Mesenchymal stem cell (in vitro differentiated cells and primary cell): ENCODE results near the gene HORMAD1.
"Not testable (repeated sequence)": the region's sequence is repeated elsewhere in the genome, so short reads cannot be mapped to it uniquely, and the experiment has no call there.

ENCODE experiments used
- DNase-seq: peaks from one replicate; pipeline ENCODE4 v3.0.0-alpha.2; 2013
- H2AFZ ChIP-seq: one replicate; pipeline ENCODE4 v1.6.1; 2013; ENCODE audit warnings: low read depth, mild to moderate bottlenecking, control low read depth, inconsistent platforms, low read length, moderate library complexity
- H2AK5ac ChIP-seq: 2 replicates; pipeline ENCODE4 v1.6.1; 2013; ENCODE audit warnings: low read length, moderate library complexity, mild to moderate bottlenecking, inconsistent platforms; ENCODE audit not compliant: severe bottlenecking
- H2BK120ac ChIP-seq: one replicate; pipeline ENCODE4 v1.6.1; 2013; ENCODE audit warnings: low read depth, mild to moderate bottlenecking, inconsistent platforms, low read length, moderate library complexity
- H2BK12ac ChIP-seq, 2 experiments: one replicate each; pipeline ENCODE4 v1.6.1; 2013; ENCODE audit warnings: inconsistent platforms in 2 of 2, low read length in 2 of 2, mild to moderate bottlenecking in 2 of 2, moderate library complexity in 2 of 2, control low read depth in 1 of 2
- H2BK15ac ChIP-seq: one replicate; pipeline ENCODE4 v1.6.1; 2013; ENCODE audit warnings: mild to moderate bottlenecking, low read depth, inconsistent platforms; ENCODE audit not compliant: poor library complexity, severe bottlenecking
- H2BK5ac ChIP-seq: 2 replicates; pipeline ENCODE4 v1.6.1; 2013; ENCODE audit warnings: low read depth, mild to moderate bottlenecking, low read length, control low read depth, inconsistent platforms; ENCODE audit not compliant: poor library complexity, severe bottlenecking
- H3K14ac ChIP-seq, 2 experiments: one replicate each; pipeline ENCODE4 v1.6.1; 2013; ENCODE audit warnings: inconsistent platforms in 2 of 2, low read length in 2 of 2, control low read depth in 1 of 2, mild to moderate bottlenecking in 1 of 2, moderate library complexity in 1 of 2
- H3K18ac ChIP-seq, 2 experiments: one replicate each; pipeline ENCODE4 v1.6.1; 2013; ENCODE audit warnings: inconsistent platforms in 2 of 2, low read length in 2 of 2, control low read depth in 1 of 2, low read depth in 1 of 2, mild to moderate bottlenecking in 1 of 2
- H3K23ac ChIP-seq, 2 experiments: one replicate each; pipeline ENCODE4 v1.6.1; 2013; ENCODE audit warnings: inconsistent platforms in 2 of 2, low read length in 2 of 2, mild to moderate bottlenecking in 2 of 2, moderate library complexity in 2 of 2, control low read depth in 1 of 2
- H3K27ac ChIP-seq: 2 replicates; pipeline ENCODE4 v1.5.1; 2013; ENCODE audit warnings: mild to moderate bottlenecking, moderate library complexity, low read length, control low read depth, inconsistent platforms; ENCODE audit not compliant: poor library complexity, severe bottlenecking
- H3K27me3 ChIP-seq, 2 experiments: 2 replicates each; pipeline versions ENCODE4 v1.6.1 to v1.7.0; 2013; ENCODE audit warnings: low read length in 2 of 2, mild to moderate bottlenecking in 2 of 2, moderate library complexity in 2 of 2, control low read depth in 1 of 2, inconsistent platforms in 1 of 2; ENCODE audit not compliant: control insufficient read depth in 1 of 2, insufficient read depth in 1 of 2
- H3K36me3 ChIP-seq, 2 experiments: 2 replicates each; pipeline versions ENCODE4 v1.6.1 to v1.7.0; 2013; ENCODE audit warnings: low read length in 2 of 2, control low read depth in 1 of 2, inconsistent platforms in 1 of 2, low read depth in 1 of 2, mild to moderate bottlenecking in 1 of 2; ENCODE audit not compliant: insufficient read depth in 2 of 2, control insufficient read depth in 1 of 2
- H3K4ac ChIP-seq, 2 experiments: one replicate each; pipeline ENCODE4 v1.6.1; 2013; ENCODE audit warnings: inconsistent platforms in 2 of 2, low read length in 2 of 2, mild to moderate bottlenecking in 2 of 2, moderate library complexity in 2 of 2, control low read depth in 1 of 2, low read depth in 1 of 2
- H3K4me1 ChIP-seq: 2 replicates; pipeline ENCODE4 v1.6.1; 2013; ENCODE audit warnings: low read depth, low read length, control low read depth; ENCODE audit not compliant: control insufficient read depth, insufficient read depth
- H3K4me2 ChIP-seq: 2 replicates; pipeline ENCODE4 v1.6.1; 2013; ENCODE audit warnings: low read length, mild to moderate bottlenecking, inconsistent platforms; ENCODE audit not compliant: poor library complexity, severe bottlenecking
- H3K4me3 ChIP-seq, 2 experiments: 2 replicates each; pipeline versions ENCODE4 v1.5.1 to v1.7.0; 2013; ENCODE audit warnings: low read length in 2 of 2, mild to moderate bottlenecking in 2 of 2, control low read depth in 1 of 2, low read depth in 1 of 2; ENCODE audit not compliant: insufficient read depth in 1 of 2
- H3K79me1 ChIP-seq: replicated peaks from 2 replicates; pipeline ENCODE4 v1.6.1; 2013; ENCODE audit warnings: mild to moderate bottlenecking, control low read depth, low read length, inconsistent platforms; ENCODE audit not compliant: poor library complexity, severe bottlenecking
- H3K9ac ChIP-seq: 2 replicates; pipeline ENCODE4 v1.7.0; 2013; ENCODE audit warnings: mild to moderate bottlenecking, low read length, moderate library complexity
- H3K9me3 ChIP-seq: 2 replicates; pipeline ENCODE4 v1.7.0; 2013; ENCODE audit warnings: mild to moderate bottlenecking, low read length; ENCODE audit not compliant: control insufficient read depth
- H4K8ac ChIP-seq: one replicate; pipeline ENCODE4 v1.6.1; 2013; ENCODE audit warnings: inconsistent platforms, mild to moderate bottlenecking, low read length, moderate library complexity
- H4K91ac ChIP-seq: one replicate; pipeline ENCODE4 v1.6.1; 2013; ENCODE audit warnings: mild to moderate bottlenecking, low read length, inconsistent platforms
- WGBS: methylation state at CpG from one replicate; pipeline ENCODE4 v1.1.7; 2013; ENCODE audit warnings: mixed read lengths; 5-methylcytosine and 5-hydroxymethylcytosine counted together

The HORMAD1 gene

DNA sequence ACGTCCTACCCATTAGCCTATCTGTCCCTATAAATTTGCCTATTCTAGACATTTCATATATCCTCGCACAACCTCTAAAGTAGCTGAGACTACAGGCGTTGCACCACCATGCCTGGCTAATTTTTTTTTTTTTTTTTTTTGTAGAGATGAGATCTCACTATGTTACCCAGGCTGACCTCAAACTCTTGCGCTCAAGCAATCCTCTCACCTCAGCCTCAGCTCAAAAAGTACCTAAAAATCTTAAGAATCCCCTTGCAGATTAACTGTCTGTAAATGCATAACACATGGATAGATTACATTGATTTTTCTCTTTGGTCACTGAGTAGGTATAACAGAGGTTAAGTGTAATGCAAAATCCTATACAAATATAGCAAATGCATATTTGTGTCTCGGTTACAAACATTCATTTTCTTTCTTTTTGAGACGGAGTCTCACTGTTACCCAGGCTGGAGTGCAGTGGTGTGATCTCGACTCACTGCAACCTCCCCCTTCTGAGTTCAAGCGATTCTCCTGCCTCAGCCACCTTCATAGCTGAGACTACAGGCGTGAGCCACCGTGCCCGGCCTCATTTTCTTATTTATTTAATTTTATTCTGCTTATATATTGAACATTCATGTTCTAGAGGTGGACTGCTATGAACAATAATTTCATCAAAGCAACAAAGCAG is 2.3 kb downstream of the HORMAD1 start:
- no peaks in the 10 kb centered on the region for H3K4me1 ChIP-seq
- H2BK12ac ChIP-seq = no peak overlapping the region
- no peak for DNase-seq
- no peaks in the 10 kb centered on the region for H3K79me1 ChIP-seq
- H3K36me3 ChIP-seq = peaks cover 0 to 3% of the 10 kb centered on the region in 2 experiments
- no peak overlapping the region for H3K9ac ChIP-seq
- H3K27me3 ChIP-seq = no peaks in the 10 kb centered on the region
- H2BK5ac ChIP-seq = no peak overlapping the region
- H3K18ac ChIP-seq = no peak overlapping the region
- no peaks in the 10 kb centered on the region for H3K9me3 ChIP-seq
- H3K4me3 ChIP-seq = no peak overlapping the region
- H2BK120ac ChIP-seq = no peak overlapping the region
- WGBS = 81% methylated on average over 5 of the region's 11 CpGs
- H4K8ac ChIP-seq = no peak overlapping the region
- no peak overlapping the region for H3K14ac ChIP-seq
- H2AK5ac ChIP-seq = no peak overlapping the region
- no peak overlapping the region for H2AFZ ChIP-seq
- H2BK15ac ChIP-seq = no peak overlapping the region
- no peak overlapping the region for H3K4ac ChIP-seq
- H4K91ac ChIP-seq = no peak overlapping the region
- H3K23ac ChIP-seq = no peak overlapping the region
- no peak overlapping the region for H3K4me2 ChIP-seq
- H3K27ac ChIP-seq = no peak overlapping the region

DNA sequence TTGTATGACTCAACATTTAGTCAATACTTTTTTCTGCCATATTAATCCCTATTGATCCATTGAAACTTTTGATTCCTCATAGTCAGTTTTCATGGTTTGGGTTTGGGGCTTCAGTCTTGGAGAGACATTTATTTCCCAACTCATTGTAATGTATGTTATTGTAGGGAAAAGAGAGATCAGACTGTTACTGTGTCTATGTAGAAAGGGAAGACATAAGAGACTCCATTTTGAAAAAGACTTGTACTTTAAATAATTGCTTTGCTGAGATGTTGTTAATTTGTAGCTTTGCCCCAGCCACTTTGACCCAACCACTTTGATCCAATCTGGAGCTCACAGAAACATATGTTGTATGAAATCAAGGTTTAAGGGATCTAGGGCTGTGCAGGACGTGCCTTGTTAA is 11.7 kb downstream of the HORMAD1 start:
- H3K4me1 ChIP-seq, H3K79me1 ChIP-seq, H3K4ac ChIP-seq, H2BK12ac ChIP-seq, H2BK15ac ChIP-seq, H3K18ac ChIP-seq, H3K23ac ChIP-seq, H2AK5ac ChIP-seq, H3K9me3 ChIP-seq, H3K4me3 ChIP-seq, H3K27ac ChIP-seq, H3K4me2 ChIP-seq, H3K9ac ChIP-seq, H2AFZ ChIP-seq, H2BK5ac ChIP-seq, H3K14ac ChIP-seq, DNase-seq, H2BK120ac ChIP-seq, H3K27me3 ChIP-seq, H4K91ac ChIP-seq, H4K8ac ChIP-seq, H3K36me3 ChIP-seq: not testable (repeated sequence)
- WGBS = no CpG with 5 or more reads among the region's 1 CpG

DNA sequence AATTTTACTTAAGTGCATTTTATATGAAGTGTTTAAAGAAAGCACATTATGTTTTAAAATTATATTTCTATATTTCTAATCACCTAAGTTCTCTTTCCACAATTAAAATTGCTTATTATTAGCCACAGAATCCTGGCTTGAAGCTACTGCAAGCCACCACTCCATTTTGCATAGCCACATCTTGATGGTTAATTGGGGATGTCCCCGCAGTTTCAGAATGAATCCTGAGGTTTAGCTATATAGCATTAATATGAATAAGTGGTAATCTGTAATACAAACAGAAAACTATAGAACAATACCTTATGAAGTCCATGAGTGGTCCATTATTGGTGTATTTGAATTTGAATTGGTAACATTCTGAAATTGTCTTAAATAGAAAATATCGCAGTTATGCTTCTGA is 12.1 kb downstream of the HORMAD1 start:
- Histone ChIP-seq H3K9ac (no peak overlapping the region), H4K91ac (no peak overlapping the region), H3K4me1 (no peaks in the 10 kb centered on the region), H3K14ac (no peak overlapping the region), H2BK120ac (no peak overlapping the region), H2AFZ (no peak overlapping the region), H3K27ac (no peak overlapping the region), H3K27me3 (no peaks in the 10 kb centered on the region), H3K4ac (no peak overlapping the region), H4K8ac (no peak overlapping the region), H2BK5ac (no peak overlapping the region), H3K23ac (no peak overlapping the region), H3K36me3 (no peaks in the 10 kb centered on the region), H3K4me2 (no peak overlapping the region), H2BK15ac (no peak overlapping the region), H3K79me1 (no peaks in the 10 kb centered on the region), H3K18ac (no peak overlapping the region), H2AK5ac (no peak overlapping the region), H2BK12ac (no peak overlapping the region), H3K4me3 (no peak overlapping the region), H3K9me3 (no peaks in the 10 kb centered on the region)
- WGBS = no CpG with 5 or more reads among the region's 2 CpGs
- DNase-seq = no peak

DNA sequence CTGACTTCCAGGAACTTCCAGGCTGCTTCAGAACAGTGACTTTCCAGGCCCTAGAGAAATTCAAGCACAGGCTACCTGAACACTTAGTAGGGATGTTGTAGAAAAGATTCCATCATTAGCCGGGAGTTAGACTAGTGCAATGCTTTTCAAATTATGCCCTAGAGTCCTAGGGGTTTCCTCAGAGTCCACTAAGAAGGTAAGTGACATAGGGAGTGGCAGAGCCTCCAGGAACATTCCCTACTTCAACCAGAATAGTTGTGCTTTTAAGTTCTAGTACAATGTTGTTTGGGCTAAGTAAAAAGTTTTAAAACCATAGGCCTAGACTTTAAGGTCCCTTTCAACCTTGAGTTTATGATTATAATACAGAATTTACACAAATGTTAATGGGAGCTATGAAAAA is 14.6 kb downstream of the HORMAD1 start:
- Histone ChIP-seq H2BK12ac (no peak overlapping the region), H3K9me3 (no peaks in the 10 kb centered on the region), H3K14ac (no peak overlapping the region), H2AFZ (no peak overlapping the region), H3K36me3 (no peaks in the 10 kb centered on the region), H3K18ac (no peak overlapping the region), H3K23ac (no peak overlapping the region), H2BK5ac (no peak overlapping the region), H3K27ac (no peak overlapping the region), H3K4me2 (no peak overlapping the region), H3K27me3 (no peaks in the 10 kb centered on the region), H3K4me1 (no peaks in the 10 kb centered on the region), H4K91ac (no peak overlapping the region), H3K4me3 (no peak overlapping the region), H2BK15ac (no peak overlapping the region), H3K9ac (no peak overlapping the region), H3K79me1 (no peaks in the 10 kb centered on the region), H2BK120ac (no peak overlapping the region), H4K8ac (no peak overlapping the region), H3K4ac (no peak overlapping the region), H2AK5ac (no peak overlapping the region)
- no peak for DNase-seq
- 94% methylated on average over 1 of the region's 1 CpG for WGBS
